GM20000 (cell line): ENCODE measurements around the gene KMT2A.
A peak's percentile ranks its signal among the peaks of the same experiment; 100 is the strongest.

Source experiments
- DNase-seq: peaks from one replicate; pipeline ENCODE4 v3.0.0; 2012; ENCODE audit warnings: low spot score
- CTCF ChIP-seq: IDR thresholded peaks from 2 replicates; pipeline ENCODE4 v1.5.1; 2012; ENCODE audit warnings: mild to moderate bottlenecking, control low read depth; ENCODE audit errors: extremely low read depth, missing control alignments

The KMT2A gene

DNA sequence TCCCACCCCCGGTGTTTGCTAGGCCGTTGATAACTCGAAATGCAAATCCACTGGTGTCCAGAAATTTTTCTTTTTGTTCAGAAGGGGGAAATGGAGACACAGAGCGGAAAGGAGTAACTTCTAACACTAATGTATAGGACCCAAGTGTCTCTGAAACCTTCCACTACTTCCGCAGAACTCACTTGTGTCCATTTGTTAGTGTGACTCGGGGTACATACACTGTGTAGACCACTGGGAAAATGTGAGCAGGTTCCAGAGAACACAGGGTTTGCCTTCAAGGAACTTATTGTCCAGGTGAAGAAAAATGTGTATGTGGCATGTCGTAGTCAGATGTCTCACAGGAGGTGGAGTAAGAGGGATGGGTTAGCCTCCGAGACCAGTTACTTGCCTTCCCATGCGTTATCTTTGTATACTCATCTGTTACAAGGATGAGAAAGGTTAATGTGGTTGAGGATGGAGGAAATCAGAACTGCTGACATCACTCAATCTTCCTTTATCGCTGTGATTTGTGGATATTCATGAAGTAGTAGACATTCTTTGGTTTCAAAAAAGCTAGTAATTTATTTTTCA is 136.8 kb downstream of the KMT2A start:
- peak; percentile 17 for DNase-seq
- no peak for TF ChIP-seq CTCF

GRCh38 chr11:118574636-118575035 is 138.3 kb downstream of the KMT2A start:
- DNase-seq = no peak
- TF ChIP-seq CTCF = no peak
